B cell (primary cell): ENCODE results near the gene ADAMTSL1.

Experiments
- EZH2 ChIP-seq: IDR thresholded peaks from 2 replicates; pipeline ENCODE4 v1.6.1; 2012; ENCODE audit warnings: borderline replicate concordance, low read depth, mild to moderate bottlenecking, moderate library complexity, low read length; ENCODE audit not compliant: insufficient read depth, poor library complexity, severe bottlenecking
- TF ChIP-seq, protein P1 (sequence below): fragments of 200-600 bp; IDR thresholded peaks from one replicate; pipeline ENCODE4 v1.8.0; 2022; ENCODE audit warnings: antibody characterized with exemption, mild to moderate bottlenecking

DNA sequence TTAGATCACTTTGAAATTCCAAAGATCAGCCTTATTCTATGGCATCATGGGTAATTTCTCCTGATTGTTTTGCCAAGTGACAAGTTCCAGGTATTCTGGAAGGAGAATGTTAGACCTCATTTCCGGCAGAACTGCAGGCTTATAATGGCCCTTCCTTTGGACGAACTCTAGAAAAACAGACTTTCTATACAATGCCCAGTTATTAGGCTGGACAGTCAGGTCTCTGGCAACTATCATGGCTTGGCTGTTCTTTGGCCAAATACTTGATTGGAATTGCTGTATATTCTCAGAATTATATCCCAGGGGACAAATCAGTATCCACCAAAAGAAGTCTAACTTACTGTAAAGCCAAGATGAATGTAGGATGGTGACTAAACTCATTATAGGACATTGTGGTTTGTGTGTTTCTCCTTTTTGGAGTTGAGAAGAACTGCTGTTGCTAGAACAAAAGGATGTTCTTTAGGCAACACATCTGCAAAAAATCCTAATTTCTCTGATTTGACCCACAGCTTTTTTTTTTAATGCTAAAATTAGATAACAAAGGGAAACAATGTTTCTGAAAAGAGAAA is 69.0 kb downstream of the ADAMTSL1 start:
- TF ChIP-seq, protein P1, sequence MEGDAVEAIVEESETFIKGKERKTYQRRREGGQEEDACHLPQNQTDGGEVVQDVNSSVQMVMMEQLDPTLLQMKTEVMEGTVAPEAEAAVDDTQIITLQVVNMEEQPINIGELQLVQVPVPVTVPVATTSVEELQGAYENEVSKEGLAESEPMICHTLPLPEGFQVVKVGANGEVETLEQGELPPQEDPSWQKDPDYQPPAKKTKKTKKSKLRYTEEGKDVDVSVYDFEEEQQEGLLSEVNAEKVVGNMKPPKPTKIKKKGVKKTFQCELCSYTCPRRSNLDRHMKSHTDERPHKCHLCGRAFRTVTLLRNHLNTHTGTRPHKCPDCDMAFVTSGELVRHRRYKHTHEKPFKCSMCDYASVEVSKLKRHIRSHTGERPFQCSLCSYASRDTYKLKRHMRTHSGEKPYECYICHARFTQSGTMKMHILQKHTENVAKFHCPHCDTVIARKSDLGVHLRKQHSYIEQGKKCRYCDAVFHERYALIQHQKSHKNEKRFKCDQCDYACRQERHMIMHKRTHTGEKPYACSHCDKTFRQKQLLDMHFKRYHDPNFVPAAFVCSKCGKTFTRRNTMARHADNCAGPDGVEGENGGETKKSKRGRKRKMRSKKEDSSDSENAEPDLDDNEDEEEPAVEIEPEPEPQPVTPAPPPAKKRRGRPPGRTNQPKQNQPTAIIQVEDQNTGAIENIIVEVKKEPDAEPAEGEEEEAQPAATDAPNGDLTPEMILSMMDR, result no peak
- TF ChIP-seq EZH2, result no peak
